Activated B cell treated with CpG ODN at 0.5 μM for 24 hours (primary cell): ENCODE measurements around the gene RHOJ. TPM values are rescaled to one million over a fixed set of nuclear protein-coding genes. Genes with fewer than 3 reads are reported as not detected.

Experiments used
- ATAC-seq: fragments of 200-7000 bp; cut with Tn5 transposase; one replicate; pipeline ENCODE4 v1.10.0; 2021; ENCODE audit warnings: low read depth, mild to moderate bottlenecking, moderate library complexity
- CTCF ChIA-PET: fragments of 350-600 bp; sonication (Branson Sonifier 250); formaldehyde crosslinking; loops from one replicate; lab custom pipeline; 2021; ENCODE audit warnings: antibody characterized with exemption; lab: Charles Lee
- POLR2A ChIA-PET: fragments of 350-600 bp; sonication (Branson Sonifier 250); formaldehyde crosslinking; loops from one replicate; lab custom pipeline; 2021; ENCODE audit warnings: antibody characterized with exemption; lab: Charles Lee
- DNase-seq: peaks from one replicate; pipeline ENCODE4 v3.0.0; 2022
- H3K27ac Mint-ChIP-seq: one replicate; pipeline ENCODE4 v1.8.0; 2020; ENCODE audit warnings: mixed read lengths
- H3K27me3 Mint-ChIP-seq: one replicate; pipeline ENCODE4 v1.8.0; 2021; ENCODE audit warnings: mixed read lengths
- H3K36me3 Mint-ChIP-seq: one replicate; pipeline ENCODE4 v1.8.0; 2021; ENCODE audit warnings: low read depth, mixed read lengths
- H3K4me1 Mint-ChIP-seq: one replicate; pipeline ENCODE4 v1.8.0; 2021; ENCODE audit warnings: mixed read lengths
- H3K4me3 Mint-ChIP-seq: one replicate; pipeline ENCODE4 v1.8.0; 2020; ENCODE audit warnings: mild to moderate bottlenecking, mixed read lengths
- H3K9me3 Mint-ChIP-seq: one replicate; pipeline ENCODE4 v1.8.0; 2020; ENCODE audit warnings: mixed read lengths
- intact Hi-C: fragments of 100-400 bp; cut with micrococcal nuclease; formaldehyde crosslinking; loops from one replicate; pipeline ENCODE4 v1.15.1; 2024
- total RNA-seq: library from RNA; stranded (reverse); gene quantifications from 2 replicates; pipeline ENCODE4 v1.2.3, GENCODE V29; 2022
- TF ChIP-seq, protein P1 (sequence below): fragments of 200-600 bp; IDR thresholded peaks from one replicate; pipeline ENCODE4 v1.8.0; 2022; ENCODE audit warnings: antibody characterized with exemption, mild to moderate bottlenecking

RHOJ gene
- total RNA-seq, 1 donor from 2014 or later: not detected

DNA sequence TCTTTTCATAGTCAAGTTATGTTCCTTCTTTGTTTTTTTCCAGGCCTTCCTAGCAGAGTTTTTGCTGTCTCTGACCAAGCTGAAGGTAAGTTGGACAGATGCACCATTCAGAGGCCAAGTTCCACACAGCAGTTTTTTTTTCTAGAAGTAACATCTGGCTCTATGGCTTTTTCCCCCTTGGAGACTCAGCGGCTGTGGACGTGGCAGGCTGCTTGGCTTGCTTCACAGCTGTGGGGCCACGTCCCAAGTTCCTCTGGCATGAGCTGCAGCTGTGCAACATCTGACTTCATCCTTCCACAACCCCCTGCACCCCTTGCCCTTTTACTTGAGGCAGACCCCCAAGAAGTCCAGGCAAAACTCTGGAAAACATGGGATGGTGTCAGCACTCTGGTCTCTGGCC is 24.2 kb upstream of the RHOJ start:
- H3K4me3 Mint-ChIP-seq: no peak overlapping the region
- DNase-seq (no peak), ATAC-seq (no peak)
- H3K4me1 Mint-ChIP-seq: no peaks in the 10 kb centered on the region
- POLR2A ChIA-PET: no interaction called here
- H3K27ac Mint-ChIP-seq: no peak overlapping the region
- intact Hi-C loops: no loop called here
- CTCF ChIA-PET: no interaction called here
- TF ChIP-seq, protein P1, sequence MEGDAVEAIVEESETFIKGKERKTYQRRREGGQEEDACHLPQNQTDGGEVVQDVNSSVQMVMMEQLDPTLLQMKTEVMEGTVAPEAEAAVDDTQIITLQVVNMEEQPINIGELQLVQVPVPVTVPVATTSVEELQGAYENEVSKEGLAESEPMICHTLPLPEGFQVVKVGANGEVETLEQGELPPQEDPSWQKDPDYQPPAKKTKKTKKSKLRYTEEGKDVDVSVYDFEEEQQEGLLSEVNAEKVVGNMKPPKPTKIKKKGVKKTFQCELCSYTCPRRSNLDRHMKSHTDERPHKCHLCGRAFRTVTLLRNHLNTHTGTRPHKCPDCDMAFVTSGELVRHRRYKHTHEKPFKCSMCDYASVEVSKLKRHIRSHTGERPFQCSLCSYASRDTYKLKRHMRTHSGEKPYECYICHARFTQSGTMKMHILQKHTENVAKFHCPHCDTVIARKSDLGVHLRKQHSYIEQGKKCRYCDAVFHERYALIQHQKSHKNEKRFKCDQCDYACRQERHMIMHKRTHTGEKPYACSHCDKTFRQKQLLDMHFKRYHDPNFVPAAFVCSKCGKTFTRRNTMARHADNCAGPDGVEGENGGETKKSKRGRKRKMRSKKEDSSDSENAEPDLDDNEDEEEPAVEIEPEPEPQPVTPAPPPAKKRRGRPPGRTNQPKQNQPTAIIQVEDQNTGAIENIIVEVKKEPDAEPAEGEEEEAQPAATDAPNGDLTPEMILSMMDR: no peak
- no peaks in the 10 kb centered on the region for H3K9me3 Mint-ChIP-seq
- no peaks in the 10 kb centered on the region for H3K27me3 Mint-ChIP-seq
- no peaks in the 10 kb centered on the region for H3K36me3 Mint-ChIP-seq

- intact Hi-C loops: no loop called here
- Mint-ChIP-seq H3K4me3 (no peak overlapping the region), H3K9me3 (no peaks in the 10 kb centered on the region), H3K36me3 (no peaks in the 10 kb centered on the region), H3K27me3 (no peaks in the 10 kb centered on the region), H3K27ac (no peak overlapping the region), H3K4me1 (no peaks in the 10 kb centered on the region)
- ChIA-PET CTCF (no interaction called here), POLR2A (no interaction called here)
- no peak for ATAC-seq
- DNase-seq: no peak
- TF ChIP-seq, protein P1: no peak
These were observed 21.3 kb upstream of the RHOJ start for GRCh38 chr14:63182968-63183367.

DNA sequence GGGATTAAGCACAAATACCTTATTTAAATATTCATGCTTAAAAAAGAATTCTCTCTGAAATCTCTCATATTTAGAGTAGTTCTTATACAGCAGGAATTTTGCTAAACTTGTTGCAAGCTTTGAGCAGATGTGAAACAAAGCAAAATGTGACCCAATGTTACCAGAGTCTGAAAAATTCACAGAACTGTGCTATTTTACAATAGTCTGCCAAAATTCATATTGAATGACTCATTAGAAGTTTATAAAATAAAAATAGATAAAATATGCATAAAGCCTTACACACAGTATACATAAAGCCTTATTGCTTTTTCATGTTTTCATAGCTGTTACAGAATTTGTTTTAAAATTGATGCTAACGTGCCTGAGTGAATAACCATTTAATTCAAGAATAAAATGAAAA is 17.8 kb upstream of the RHOJ start:
- no peak for ATAC-seq
- intact Hi-C loops: no loop called here
- Mint-ChIP-seq H3K9me3 (no peaks in the 10 kb centered on the region), H3K27ac (no peak overlapping the region), H3K4me1 (no peaks in the 10 kb centered on the region), H3K36me3 (no peaks in the 10 kb centered on the region), H3K27me3 (no peaks in the 10 kb centered on the region), H3K4me3 (no peak overlapping the region)
- CTCF ChIA-PET: no interaction called here
- no peak for DNase-seq
- POLR2A ChIA-PET: no interaction called here
- TF ChIP-seq, protein P1: no peak

DNA sequence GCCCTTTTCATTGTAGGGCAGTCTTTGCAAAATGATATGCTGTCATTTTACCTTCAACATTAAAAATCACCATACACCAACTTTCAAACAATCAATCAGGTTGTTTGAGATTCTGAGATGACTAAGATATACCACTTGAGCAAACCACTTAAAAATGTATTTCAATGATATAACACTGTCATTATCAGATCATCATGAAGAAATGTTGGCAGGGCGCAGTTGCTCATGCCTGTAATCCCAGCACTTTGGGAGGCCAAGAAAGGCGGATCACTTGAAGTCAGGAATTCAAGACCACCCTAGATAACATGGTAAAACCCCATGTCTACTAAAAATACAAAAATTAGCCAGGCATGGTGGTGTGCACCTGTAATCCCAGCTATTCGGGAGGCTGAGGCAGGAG is 13.0 kb upstream of the RHOJ start:
- TF ChIP-seq, protein P1: no peak
- Mint-ChIP-seq H3K36me3 (no peaks in the 10 kb centered on the region), H3K27ac (no peak overlapping the region), H3K4me3 (no peak overlapping the region), H3K9me3 (peaks cover 7% of the 10 kb centered on the region), H3K27me3 (no peaks in the 10 kb centered on the region), H3K4me1 (no peaks in the 10 kb centered on the region)
- ChIA-PET POLR2A (no interaction called here), CTCF (no interaction called here)
- intact Hi-C loops: no loop called here
- DNase-seq: no peak
- ATAC-seq: no peak

DNA sequence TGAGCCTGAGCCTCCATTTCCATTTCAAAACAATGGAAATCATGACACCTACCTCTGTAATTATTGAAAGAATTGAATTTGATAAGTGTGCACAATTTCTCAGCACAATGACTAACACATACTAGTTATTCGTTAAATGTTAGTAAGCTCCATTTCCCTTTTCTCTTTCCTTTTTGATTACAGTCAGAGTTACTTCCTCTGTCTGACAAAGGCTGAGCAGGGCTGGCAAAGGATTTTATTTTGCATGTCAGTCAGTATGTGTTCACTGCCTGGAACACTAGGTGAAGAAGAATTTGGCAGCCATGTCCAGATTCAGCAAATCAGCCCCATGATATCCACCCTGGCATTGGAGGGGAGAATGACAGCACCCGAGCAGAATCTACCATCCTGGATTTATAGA is 12.2 kb upstream of the RHOJ start:
- ATAC-seq: no peak

More for the DNA sequence above, 12.2 kb upstream of the RHOJ start:
- TF ChIP-seq, protein P1: no peak
- Mint-ChIP-seq H3K27ac (no peak overlapping the region), H3K4me3 (no peak overlapping the region), H3K27me3 (no peaks in the 10 kb centered on the region), H3K36me3 (no peaks in the 10 kb centered on the region), H3K4me1 (no peaks in the 10 kb centered on the region), H3K9me3 (peaks cover 7% of the 10 kb centered on the region)
- intact Hi-C loops: no loop called here
- DNase-seq: no peak
- ChIA-PET POLR2A (no interaction called here), CTCF (no interaction called here)
